RWPE2 (cell line): ENCODE results near the gene WAPL.

Source experiments
- ATAC-seq: fragments of 200-7000 bp; cut with Tn5 transposase; 3 replicates; pipeline ENCODE4 v1.9.1; 2021; ENCODE audit warnings: low read depth
- DNase-seq: peaks from one replicate; pipeline ENCODE4 v3.0.0-alpha.2; 2020; ENCODE audit warnings: low spot score
- H3K27ac ChIP-seq: fragments of 450-650 bp; 2 replicates; pipeline ENCODE4 v1.5.1; 2017; ENCODE audit warnings: mild to moderate bottlenecking; ENCODE audit not compliant: poor library complexity, severe bottlenecking
- H3K27me3 ChIP-seq: fragments of 250-450 bp; sonication (Bioruptor Pico); 2 replicates; pipeline ENCODE4 v1.5.1; 2021; ENCODE audit warnings: mild to moderate bottlenecking, moderate library complexity; ENCODE audit not compliant: insufficient read depth, poor library complexity, severe bottlenecking
- H3K36me3 ChIP-seq: fragments of 250-450 bp; sonication (Bioruptor Pico); 2 replicates; pipeline ENCODE4 v1.5.1; 2020; ENCODE audit warnings: low read depth, mild to moderate bottlenecking, moderate library complexity
- H3K4me1 ChIP-seq: fragments of 250-450 bp; sonication (Bioruptor Pico); 2 replicates; pipeline ENCODE4 v1.5.1; 2021; ENCODE audit warnings: mild to moderate bottlenecking, moderate library complexity; ENCODE audit not compliant: insufficient read depth, poor library complexity, severe bottlenecking
- H3K4me3 ChIP-seq: fragments of 250-450 bp; sonication (Bioruptor Pico); 2 replicates; pipeline ENCODE4 v1.5.1; 2021; ENCODE audit warnings: mild to moderate bottlenecking, moderate library complexity; ENCODE audit not compliant: severe bottlenecking
- H3K9me3 ChIP-seq: fragments of 250-450 bp; sonication (Bioruptor Pico); 2 replicates; pipeline ENCODE4 v1.5.1; 2021; ENCODE audit warnings: mild to moderate bottlenecking, moderate library complexity; ENCODE audit not compliant: severe bottlenecking
- TF ChIP-seq, protein P1 (sequence below): fragments of 450-650 bp; IDR thresholded peaks from one replicate; pipeline ENCODE4 v1.5.1; 2017; ENCODE audit warnings: mild to moderate bottlenecking, moderate library complexity; ENCODE audit not compliant: poor library complexity, severe bottlenecking

The WAPL gene

DNA sequence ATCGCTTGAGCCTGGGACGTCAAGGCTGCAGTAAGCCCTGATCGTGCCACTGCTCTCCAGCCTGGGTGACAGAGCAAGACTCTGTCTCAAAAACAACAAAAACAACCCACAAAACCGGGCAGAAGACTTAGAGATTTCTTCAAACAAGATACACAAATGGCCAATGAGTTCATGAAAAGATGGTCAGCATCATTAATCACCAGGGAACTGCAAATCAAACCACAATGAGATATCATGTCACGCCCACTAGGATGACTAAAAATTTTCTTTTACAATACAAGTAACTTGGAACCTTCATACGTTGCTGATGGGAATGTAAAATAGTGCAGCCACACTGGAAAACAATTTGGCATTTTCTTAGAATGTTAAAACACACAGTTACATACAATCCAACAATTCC is 77.7 kb downstream of the WAPL start:
- TF ChIP-seq, protein P1, sequence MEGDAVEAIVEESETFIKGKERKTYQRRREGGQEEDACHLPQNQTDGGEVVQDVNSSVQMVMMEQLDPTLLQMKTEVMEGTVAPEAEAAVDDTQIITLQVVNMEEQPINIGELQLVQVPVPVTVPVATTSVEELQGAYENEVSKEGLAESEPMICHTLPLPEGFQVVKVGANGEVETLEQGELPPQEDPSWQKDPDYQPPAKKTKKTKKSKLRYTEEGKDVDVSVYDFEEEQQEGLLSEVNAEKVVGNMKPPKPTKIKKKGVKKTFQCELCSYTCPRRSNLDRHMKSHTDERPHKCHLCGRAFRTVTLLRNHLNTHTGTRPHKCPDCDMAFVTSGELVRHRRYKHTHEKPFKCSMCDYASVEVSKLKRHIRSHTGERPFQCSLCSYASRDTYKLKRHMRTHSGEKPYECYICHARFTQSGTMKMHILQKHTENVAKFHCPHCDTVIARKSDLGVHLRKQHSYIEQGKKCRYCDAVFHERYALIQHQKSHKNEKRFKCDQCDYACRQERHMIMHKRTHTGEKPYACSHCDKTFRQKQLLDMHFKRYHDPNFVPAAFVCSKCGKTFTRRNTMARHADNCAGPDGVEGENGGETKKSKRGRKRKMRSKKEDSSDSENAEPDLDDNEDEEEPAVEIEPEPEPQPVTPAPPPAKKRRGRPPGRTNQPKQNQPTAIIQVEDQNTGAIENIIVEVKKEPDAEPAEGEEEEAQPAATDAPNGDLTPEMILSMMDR: no peak
- ATAC-seq (no peak), DNase-seq (no peak)
- Histone ChIP-seq H3K4me3 (no peak overlapping the region), H3K27me3 (no peaks in the 10 kb centered on the region), H3K36me3 (peaks cover 81% of the 10 kb centered on the region), H3K4me1 (peaks cover 4% of the 10 kb centered on the region), H3K9me3 (no peaks in the 10 kb centered on the region), H3K27ac (no peak overlapping the region)

GRCh38 chr10:86443069-86443468 is 78.5 kb downstream of the WAPL start:
- Histone ChIP-seq H3K27ac (no peak overlapping the region), H3K9me3 (no peaks in the 10 kb centered on the region), H3K36me3 (peaks cover 88% of the 10 kb centered on the region), H3K4me1 (peaks cover 4% of the 10 kb centered on the region), H3K4me3 (no peak overlapping the region), H3K27me3 (no peaks in the 10 kb centered on the region)
- TF ChIP-seq, protein P1: no peak
- DNase-seq (no peak), ATAC-seq (no peak)

DNA sequence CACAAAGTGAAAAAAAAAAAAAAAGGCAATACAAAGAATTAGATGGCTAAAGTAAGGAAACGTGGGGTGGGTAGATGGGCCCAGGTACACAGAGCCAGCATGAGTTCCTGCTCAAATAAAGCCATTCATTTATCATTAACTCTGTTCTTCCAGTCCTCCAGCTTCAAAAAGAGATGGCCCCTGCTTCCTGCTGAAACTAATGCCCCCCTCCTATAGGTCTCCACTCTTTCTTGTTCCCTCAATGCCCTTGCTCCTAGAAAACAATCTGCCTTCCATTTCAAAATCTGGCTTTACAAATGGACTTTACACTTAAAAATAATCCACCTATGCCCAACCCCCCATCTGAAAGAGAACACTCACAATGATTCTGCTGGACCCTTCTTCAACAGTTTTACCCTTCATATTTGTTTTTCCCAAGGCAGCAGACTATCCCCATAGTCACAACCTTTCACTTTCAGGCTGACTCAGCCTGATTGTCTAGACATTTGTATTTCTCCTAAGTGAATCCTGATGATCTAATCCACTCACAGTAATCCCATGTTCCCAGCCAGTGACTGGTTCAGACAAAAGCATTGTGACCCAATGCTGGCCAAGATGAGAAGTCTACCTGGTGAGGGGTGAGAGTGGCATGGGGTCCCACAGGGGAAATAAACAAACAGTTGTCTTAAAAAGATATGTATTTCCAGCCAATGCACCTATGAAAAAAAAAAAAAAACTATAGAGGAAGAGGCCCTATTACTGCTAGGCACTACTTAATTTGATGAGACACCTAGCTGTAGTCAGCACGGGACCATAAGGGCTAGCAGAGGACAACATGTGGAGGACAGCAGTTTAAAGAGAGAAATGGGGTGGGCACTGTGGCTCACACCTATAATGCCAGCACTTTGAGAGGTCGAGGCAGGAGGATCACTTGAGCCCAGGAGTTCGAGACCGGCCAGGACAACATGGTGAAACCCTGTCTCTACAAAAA is 80.4 kb downstream of the WAPL start:
- H3K4me3 ChIP-seq: no peak overlapping the region
- peak overlapping the region; percentile 54 for H3K27ac ChIP-seq
- TF ChIP-seq, protein P1: no peak
- DNase-seq (no peak), ATAC-seq (peak; percentile 82)
- H3K4me1 ChIP-seq: peaks cover 4% of the 10 kb centered on the region
- H3K9me3 ChIP-seq: no peaks in the 10 kb centered on the region
- no peaks in the 10 kb centered on the region for H3K27me3 ChIP-seq
- H3K36me3 ChIP-seq: peaks cover 95% of the 10 kb centered on the region

DNA sequence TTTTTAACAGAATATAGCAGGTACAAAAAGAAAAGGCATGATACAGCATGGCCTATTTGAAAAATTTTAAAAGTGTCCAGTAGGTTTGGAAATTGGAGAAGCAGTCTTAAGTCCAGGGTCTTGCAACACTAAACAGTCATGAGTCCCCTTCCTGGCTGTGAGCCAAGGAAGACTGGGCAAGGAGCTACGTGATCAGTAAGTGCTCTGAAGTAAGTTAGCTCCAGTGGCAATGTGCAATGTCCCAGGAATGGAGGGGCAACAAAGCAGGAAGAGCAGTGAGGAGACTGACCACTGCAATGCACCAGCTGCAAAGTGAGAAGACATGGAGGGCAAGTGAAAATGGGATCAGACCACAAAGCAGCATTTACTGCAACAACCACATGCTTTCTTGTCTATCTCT is 82.0 kb downstream of the WAPL start:
- peaks cover 4% of the 10 kb centered on the region for H3K4me1 ChIP-seq
- TF ChIP-seq, protein P1: no peak

More for the DNA sequence above, 82.0 kb downstream of the WAPL start:
- H3K36me3 ChIP-seq: peaks cover 97% of the 10 kb centered on the region
- peak overlapping the region; percentile 54 for H3K27ac ChIP-seq
- no peaks in the 10 kb centered on the region for H3K27me3 ChIP-seq
- no peak overlapping the region for H3K4me3 ChIP-seq
- ATAC-seq (peak; percentile 72), DNase-seq (peak; percentile 73)
- no peaks in the 10 kb centered on the region for H3K9me3 ChIP-seq
